IPS-11a (cell line): Measurements from ENCODE around the gene CABP2.
A peak's percentile ranks its signal among the peaks of the same experiment; 100 is the strongest.
"Not testable (repeated sequence)": the region's sequence is repeated elsewhere in the genome, so short reads cannot be mapped to it uniquely, and the experiment has no call there.

ENCODE experiments used
- H3K4me3 ChIP-seq: one replicate; pipeline ENCODE4 v1.5.1; 2013; ENCODE audit warnings: low read depth, low read length, control low read depth

Gene CABP2

DNA sequence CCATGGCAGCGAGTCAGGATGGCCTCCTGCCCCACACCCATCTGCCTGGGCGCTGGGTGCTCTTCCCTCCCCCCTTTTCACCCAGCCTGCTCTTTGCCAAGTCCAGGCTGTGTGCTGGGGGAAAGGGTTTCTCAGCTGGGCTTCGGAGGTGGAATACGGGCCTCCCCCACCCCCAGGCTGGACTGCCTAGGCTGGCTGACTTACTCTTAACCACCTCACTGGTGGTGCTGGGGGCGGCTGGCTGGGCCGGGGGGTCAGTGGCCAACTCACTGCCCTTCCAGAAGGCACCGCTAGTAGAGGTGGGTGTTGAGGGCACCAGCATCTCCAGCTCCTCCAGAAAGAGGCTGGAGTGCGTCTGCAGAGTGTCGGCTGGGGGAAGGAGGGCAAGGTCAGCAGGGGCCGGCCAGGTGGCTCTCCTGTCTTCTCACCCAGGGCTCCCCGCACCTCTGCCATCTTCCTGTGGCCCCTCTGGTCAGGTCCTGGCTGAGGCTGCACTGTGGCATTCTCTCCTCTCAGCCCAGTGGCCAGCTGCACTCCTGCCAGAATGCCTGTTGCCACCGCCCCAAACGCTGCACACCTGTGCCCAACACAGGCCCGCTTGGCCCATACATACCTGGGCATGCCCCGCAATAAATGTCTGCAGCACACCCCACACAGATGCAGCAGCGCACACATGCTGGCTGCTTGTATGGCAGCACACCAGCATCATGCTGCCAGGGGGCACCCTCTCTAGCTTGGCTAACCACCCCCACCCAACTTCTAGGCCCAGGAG lies 27.8 kb downstream of the CABP2 start:
- no peak overlapping the region for H3K4me3 ChIP-seq

DNA sequence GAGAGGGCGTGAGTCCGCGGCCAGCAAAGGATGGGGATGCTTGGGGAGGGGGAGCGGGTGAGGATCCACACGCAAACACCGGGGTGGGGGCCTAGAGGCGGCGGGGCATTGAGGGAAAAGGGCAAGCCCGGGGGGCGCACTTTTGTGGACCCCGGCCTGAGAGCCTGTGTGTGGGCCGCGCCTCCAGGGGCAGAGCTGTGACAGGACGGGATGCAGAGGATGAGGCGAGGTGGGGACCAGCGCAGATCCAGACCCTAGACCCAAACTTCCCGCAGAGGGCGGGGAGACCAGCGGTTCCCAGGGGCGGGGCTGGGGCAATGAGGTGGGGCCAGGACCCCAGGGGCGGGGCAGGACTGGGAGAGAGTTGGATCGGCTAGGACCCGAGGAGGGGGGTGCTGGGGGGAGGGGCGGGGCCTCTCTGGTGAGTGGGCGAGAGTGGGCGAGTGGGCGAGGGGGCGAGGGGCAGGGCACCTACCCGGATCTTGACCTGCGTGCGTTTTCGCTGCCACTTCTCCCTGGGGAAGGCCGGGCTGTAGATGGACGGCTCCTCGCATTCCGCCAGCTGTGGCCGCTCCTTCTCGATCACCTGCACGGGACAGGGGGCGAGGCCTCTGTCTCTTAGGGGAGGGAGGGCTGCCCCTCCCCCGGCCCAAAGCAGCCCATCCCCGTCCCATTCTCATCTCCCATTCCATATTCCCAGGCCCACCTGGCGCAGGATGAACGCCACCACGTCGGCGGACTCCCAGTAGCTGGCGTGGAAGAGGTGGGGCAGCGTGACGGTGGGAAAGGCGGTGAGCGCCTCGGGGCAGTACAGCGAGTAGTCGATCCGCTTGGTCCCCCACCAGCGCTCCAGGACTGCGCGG lies 28.6 kb downstream of the CABP2 start:
- H3K4me3 ChIP-seq = no peak overlapping the region

DNA sequence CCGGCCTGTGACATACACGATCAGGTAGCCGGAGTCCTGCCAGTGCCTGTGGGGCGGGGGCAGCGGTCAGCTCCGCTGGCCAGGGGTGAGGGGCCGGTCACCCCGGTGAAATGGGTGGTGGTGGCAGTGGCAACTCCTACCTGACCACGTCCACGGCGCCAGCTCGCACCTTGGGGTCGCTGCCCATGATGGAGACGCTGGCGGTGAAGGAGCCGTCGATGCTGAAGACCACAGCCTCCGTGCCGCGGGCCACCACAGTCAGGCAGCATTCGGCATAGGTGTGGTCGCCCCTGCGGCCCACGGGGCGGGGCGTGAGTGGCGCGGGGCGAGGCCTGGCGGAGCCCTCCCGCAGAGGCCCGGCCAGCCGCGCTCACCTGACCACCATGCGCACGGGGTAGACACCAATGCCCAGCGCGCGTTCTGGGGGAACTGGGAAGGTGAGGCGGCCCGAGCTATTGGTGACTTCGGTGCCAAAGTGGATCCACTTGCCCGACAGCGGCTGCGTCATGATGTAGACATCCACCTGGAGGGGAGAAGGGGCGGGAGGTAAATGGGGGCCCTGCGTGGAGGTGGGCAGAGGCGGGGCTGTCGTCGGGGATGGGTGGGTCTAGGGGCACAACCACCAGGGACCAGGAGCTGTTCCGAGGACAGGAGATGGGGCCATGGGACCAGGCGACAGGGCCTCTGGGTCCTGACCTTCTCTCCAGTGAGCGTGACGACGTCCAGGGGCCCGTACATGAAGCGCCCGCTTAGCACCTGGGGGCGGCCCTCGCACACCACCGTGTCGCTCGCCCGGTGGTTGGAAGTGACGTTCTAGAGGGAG lies 29.5 kb downstream of the CABP2 start:
- H3K4me3 ChIP-seq = no peak overlapping the region

DNA sequence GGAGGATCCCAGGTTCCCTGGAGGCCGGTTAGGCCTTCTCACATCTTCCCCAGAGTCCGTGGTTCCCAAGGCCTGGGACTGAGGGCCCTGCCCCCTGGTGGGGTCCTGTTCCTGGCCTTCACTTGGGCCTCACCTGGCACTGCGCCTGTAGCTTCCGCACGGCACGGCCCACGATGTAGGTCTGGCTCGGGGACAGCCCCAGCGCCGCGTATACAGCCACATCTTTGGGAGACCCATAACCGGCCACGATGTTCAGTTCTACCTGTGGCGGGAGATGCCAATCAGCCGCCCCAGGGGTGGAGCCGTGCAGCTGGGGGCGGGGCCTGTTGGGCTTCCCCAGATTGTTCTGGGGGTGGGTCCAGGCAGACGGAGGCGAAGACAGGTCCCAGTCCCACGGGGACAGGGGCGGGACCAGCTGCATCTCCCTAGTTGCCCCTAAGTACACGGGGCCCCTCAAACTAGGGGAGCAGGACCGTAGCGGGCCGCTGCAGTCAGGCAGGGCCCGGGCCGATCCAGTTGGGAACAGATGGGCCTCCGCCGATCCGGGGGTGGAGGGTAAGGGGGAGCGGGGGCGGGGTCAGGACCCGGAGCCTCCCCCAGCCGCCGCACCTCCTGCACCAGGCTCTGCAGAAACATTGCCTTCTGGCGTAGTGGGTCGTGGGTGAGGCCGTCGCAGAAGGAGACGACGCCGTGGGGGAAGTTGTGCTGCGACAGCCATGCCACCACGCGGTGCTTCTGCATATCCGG lies 30.3 kb downstream of the CABP2 start:
- no peak overlapping the region for H3K4me3 ChIP-seq

DNA sequence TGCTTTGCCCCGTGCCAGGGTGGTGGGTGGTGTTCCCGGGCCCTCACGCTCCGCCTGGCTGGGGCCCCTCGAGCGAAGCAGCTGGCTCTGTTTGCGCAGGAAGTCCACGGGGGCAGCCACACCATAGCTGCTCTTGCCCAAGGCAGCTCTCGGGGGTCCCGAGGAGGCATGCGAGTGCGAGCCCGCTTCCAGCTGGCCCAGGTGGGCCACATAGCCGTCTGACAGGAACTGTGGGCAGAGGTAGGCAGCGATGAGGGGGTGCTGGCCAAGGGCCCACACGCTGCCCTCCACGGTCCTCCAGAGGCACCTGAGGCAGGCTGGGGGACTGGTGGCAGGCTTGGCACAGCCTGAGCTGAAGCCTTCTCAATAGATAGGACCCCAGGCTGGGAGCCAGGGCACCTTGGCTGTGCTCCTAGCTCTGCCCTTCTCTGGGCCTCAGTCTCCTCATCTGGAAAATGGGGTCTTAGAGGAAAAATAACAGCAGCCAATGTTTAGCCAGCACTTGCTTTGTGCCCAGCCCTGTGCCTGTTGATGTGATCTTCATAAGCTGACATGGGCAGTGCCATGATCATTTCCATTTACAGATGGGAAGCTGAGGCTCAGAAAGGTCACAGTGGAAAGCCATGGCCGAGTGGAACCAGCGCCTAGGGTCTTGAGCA lies 31.0 kb downstream of the CABP2 start:
- H3K4me3 ChIP-seq = no peak overlapping the region

DNA sequence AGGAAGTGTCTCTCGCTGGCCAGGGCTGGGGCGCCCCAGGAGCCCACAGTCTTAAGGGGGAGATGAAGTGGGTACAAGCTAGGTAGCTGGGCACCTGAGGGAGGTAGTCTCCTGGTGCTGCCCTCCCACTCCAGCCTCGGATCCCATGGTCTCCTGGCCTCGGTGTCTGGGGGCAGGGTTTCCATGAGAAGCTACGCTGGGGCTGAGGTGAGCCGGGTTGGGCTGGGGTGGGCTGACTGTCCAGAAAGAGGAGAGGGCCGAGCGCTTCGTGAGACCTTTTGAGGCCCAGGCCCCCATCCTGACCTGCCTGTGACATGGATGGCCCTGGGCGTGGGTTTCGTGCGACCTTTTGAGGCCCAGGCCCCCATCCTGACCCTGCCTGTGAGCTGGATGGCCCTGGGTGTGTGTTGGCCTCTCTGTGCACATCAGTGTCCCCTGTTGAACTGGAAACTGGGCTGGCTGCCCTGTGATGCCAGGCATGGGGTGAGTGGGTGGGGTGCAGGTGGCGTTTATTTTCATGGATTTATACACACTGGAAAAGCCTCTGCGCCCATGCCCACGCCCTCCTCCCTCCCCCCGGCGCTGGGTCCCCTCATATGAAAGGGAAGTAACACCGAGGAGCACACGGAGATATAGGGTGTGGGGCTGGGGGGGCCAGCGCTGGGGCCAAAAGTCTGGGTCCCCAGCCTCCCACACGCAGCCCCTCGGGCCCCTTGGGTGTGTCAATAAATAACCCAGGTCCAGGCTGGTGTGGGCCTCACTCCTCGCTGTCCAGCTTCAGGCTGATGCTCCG lies 31.8 kb downstream of the CABP2 start:
- H3K4me3 ChIP-seq = no peak overlapping the region

DNA sequence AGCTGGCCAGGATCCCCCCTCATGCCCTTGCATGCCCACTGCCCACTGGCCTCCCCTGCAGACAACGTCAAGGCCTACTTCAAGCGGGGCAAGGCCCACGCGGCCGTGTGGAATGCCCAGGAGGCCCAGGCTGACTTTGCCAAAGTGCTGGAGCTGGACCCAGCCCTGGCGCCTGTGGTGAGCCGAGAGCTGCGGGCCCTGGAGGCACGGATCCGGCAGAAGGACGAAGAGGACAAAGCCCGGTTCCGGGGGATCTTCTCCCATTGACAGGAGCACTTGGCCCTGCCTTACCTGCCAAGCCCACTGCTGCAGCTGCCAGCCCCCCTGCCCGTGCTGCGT lies 32.5 kb downstream of the CABP2 start:
- H3K4me3 ChIP-seq = no peak overlapping the region

DNA sequence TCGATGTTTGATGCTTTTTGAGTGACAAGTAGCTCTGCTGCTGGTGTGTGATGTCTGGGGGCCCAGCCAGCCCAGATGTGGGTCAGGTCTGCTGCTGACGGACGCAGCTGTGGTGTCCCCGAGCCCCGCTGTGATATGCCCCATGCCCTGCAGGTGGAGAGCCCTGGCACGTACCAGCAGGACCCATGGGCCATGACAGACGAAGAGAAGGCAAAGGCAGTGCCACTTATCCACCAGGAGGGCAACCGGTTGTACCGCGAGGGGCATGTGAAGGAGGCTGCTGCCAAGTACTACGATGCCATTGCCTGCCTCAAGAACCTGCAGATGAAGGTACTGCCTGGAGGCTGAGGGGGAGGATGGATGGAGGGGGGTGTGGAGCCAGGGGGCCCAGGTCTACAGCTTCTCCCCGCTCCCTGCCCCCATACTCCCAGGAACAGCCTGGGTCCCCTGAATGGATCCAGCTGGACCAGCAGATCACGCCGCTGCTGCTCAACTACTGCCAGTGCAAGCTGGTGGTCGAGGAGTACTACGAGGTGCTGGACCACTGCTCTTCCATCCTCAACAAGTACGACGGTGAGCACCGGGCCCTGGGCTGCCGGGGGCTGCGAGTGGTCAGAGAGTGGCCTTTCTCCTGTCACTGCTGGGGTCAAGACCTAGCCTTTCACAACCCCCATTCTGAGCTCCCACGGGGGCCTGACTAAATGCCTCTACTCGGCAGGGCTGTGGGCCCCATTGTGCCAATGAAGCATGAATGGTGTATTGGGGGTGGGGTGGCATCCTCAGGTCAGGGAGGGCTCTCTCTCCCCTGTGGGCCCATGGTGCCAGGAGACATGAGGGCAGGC lies 33.1 kb downstream of the CABP2 start:
- H3K4me3 ChIP-seq = no peak overlapping the region

DNA sequence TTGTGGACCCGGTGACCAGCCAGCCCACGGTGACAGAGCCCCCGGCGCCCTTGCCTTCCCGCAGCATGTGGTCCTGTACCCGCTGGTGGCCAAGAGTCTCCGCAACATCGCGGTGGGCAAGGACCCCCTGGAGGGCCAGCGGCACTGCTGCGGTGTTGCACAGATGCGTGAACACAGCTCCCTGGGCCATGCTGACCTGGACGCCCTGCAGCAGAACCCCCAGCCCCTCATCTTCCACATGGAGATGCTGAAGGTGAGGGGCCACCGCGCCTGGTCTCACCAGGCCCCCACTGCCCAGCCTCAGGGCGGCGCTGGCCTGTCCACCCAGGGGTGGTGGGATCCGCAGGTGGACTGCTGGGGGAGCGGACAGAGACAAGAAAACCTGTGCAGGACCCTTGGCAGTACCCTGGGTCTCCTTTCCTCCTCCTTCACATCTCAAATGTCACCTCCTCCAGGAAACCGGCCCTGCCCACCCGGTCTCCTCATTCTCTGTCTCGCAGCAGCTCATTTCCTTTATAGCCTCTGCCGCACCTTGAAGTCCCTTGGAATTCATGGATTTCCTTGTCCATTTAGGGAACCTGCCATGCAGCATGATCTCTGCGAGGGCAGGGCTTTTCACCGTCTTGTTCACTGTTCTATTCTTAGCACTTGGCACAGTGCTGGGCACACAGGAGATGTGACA lies 33.9 kb downstream of the CABP2 start:
- H3K4me3 ChIP-seq = no peak overlapping the region

DNA sequence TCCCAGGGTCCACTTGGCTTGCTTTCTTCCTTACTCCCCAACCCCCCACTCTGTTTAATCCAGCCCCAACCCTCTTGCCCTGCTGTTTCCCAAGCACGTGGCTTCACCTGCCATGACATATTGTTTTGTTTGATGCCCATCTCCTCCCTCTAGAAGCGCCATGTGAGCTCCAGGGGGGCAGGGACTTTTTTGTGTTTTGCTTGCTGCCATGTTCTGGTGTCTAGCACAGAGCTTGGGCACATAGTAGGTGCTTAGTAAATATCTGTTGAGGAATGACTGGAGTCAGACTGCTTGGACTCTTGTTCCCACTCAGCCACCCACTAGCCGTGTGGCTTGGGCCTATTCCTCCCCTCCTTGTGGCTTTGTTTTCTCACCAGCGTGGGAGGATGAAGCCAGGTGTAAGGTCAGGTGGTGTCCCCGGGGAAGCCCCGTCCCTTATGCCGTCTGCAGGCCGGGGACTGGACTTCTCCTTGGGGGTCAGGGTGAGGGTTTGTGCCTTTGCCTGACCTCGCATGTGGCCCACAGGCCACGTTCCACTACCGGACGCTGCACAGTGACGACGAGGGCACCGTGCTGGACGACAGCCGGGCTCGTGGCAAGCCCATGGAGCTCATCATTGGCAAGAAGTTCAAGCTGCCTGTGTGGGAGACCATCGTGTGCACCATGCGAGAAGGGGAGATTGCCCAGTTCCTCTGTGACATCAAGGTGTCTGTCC lies 36.6 kb downstream of the CABP2 start:
- no peak overlapping the region for H3K4me3 ChIP-seq

DNA sequence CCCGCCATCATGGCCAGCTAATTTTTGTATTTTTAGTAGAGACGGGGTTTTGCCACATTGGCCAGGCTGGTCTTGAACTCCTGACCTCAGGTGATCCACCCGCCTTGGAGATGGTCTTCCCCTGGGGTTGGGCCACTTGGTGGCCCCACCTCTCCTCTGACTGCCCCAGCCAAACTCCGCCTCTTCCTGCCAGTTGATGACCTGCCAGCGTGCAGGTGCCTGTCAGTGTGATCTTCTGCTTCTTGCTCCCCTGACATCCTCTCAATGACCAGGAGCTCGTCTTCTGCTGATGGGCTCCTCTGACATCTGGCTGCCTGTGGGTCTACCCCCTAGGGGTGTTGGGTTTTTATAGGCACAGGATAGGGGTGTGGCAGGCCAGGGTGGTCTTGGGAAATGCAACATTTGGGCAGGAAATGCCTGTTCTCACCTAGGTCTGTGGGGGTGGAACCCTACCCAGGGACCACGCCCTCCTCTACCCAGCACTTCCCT lies 37.3 kb downstream of the CABP2 start:
- not testable (repeated sequence) for H3K4me3 ChIP-seq

DNA sequence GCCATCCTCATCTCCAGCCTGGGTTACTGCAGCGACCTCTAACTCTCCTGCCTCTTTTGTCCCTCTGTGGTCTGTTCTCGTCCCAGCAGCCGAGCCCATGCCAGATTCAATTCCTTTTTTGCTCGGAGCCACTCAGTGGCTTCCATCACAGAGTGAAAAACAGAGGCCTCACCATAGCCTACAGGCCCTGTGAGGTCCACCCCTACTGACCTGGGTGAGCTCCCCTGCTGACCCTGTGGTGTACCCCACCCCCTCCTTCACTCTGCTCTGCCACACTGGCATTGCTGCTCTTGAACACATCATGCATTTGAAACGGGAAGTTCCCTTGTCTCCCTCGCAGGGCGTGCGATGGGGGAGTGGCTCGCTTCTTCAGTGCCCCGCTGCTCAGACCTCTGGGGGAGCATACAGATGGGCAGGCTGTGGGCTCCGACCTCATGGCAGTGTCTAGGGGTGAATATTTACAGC lies 38.4 kb downstream of the CABP2 start:
- no peak overlapping the region for H3K4me3 ChIP-seq

DNA sequence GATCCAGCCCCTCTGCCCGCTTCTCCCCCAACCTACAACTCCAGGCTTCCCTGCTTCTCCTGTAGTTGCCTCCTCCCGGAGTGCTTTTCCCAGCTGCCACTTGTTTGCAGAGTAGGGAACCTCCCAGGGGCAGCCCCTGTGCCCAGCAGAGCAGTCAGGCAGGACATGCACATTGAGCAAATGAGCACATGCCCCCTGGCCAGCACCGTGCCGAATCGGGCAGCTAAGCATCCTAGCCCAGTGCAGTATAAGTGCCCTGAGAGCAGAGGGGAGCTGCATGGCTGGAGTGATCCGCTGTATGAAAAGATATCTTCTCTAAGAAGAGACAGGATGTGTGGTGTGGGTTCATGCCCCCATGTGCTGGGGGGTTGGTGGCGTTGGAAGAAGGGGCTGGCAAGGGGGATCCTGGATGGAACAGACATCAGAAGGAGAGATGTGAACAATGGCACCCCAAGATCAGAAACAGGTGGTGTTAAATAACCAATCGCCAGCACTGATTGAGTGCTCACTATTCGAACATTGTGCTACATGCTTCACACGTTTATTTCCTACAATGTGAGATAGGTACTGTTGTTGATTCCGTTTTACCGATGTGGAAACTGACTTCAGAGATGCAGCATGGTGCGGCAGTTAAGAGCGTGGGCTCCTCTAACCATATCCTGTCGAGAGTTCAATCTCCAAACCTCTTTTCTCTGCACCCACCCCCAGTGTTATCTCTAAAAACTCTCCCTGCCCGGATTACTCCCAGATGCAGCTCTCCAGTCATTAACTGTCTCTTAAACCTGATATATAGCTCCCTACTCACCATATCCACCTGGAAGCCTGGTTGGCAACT lies 39.2 kb downstream of the CABP2 start:
- H3K4me3 ChIP-seq = no peak overlapping the region

DNA sequence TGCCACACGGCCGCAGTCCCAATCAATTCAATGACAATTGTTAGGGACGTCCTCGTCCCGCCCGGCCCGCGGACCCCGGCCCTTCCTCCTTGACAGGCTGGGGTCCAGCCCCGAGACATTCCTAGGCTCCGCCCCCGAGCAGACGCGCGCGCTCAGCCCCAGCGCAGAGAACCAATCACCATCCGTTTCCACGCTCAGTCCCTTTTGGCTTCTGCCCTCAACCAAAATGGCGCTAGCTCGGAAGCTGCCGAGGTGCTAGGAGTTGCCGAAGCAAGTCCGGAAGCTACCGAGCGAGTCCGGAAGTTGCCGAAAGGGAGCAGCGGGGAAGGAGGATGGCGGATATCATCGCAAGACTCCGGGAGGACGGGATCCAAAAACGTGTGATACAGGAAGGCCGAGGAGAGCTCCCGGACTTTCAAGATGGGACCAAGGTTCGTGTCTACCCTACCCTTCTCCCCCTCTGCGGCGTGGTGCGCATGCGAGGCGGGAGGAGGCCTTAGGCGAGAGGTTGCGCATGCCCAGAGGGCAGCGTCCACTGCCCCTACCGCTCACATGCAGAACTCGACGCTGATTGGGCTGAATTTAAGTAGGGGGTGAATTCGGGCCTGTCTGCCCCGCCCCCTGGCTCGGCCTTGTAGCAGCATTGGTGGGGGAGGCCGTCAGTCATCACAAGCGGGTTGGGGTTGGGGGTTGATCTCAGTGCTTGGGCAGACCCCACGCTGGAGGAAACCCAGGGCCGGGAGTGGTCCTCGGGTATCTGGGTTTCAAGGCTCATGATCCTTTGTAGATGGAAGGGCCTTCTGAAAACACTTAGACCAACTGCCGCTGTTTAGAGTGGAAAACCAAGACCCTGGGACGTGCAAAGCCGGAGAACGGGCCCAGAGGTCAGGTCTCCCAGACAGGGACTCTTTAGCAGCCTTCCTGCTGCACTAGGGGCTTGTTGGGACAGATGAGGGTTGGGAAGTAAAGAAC lies 40.1 kb downstream of the CABP2 start, which contains the start of gene AIP:
Gene AIP, plus strand, starts transcription at position 200 of the 972 bp plus-strand sequence. Its CDS starts 133 bp downstream, at position 333.
- H3K4me3 ChIP-seq = peak within 1 kb of the TSS; percentile 63

DNA sequence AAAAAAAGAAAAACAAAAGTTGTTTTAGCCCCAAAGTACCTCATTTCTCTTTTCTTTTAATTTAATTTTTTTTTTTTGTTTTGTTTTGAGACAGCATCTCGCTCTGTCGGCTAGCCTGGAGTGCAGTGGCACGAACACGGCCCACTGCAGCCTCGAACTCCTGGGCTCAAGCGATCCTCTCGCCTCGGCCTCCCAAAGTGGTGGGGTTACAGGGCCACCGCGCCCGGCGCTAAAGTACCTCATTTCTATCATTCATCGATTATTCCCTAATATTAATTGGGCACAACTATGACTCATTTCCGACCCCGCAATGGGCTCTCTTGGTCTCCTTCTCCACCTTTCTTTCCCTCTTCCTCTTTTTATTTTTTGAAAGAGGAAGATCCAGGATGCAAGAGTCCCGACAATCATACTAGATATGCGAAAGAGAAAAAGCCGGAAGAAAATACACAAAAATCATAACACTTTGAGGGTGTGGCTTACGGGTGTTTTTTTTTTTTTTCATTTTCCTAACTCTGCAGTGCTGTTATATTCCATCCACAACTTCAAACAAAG lies 40.9 kb downstream of the CABP2 start:
- H3K4me3 ChIP-seq = no peak overlapping the region
